SK-N-SH treated with all-trans-retinoic acid at 6 μM for 48 hours (cell line): ENCODE results near the gene CDKN2AIPNL.

Source experiments
- ATAC-seq: fragments of 200-7000 bp; cut with Tn5 transposase; 3 replicates; pipeline ENCODE4 v1.9.1; 2020; ENCODE audit warnings: mild to moderate bottlenecking, moderate library complexity
- ARNTL ChIP-seq: fragments of 450-650 bp; formaldehyde crosslinking; IDR thresholded peaks from 2 replicates; pipeline ENCODE4 v1.5.0; 2020; ENCODE audit warnings: low read depth, mild to moderate bottlenecking, moderate library complexity, borderline replicate concordance
- CSDC2 ChIP-seq: fragments of 250-450 bp; sonication (Bioruptor Pico); IDR thresholded peaks from 2 replicates; pipeline ENCODE4 v1.5.0; 2020; ENCODE audit warnings: mild to moderate bottlenecking, moderate library complexity
- ISL1 ChIP-seq: fragments of 250-450 bp; sonication (Bioruptor Pico); IDR thresholded peaks from 2 replicates; pipeline ENCODE4 v2.1.2; 2022; ENCODE audit warnings: mild to moderate bottlenecking, moderate library complexity
- OSR1 ChIP-seq: fragments of 250-450 bp; sonication (Bioruptor Pico); IDR thresholded peaks from 2 replicates; pipeline ENCODE4 v1.8.0; 2022; ENCODE audit warnings: moderate library complexity, mild to moderate bottlenecking, inconsistent platforms
- RARB ChIP-seq: fragments of 250-450 bp; sonication (Bioruptor Pico); IDR thresholded peaks from 2 replicates; pipeline ENCODE4 v1.8.0; 2021; ENCODE audit warnings: mild to moderate bottlenecking, moderate library complexity
- SNAI2 ChIP-seq: fragments of 250-450 bp; sonication (Bioruptor Pico); IDR thresholded peaks from 2 replicates; pipeline ENCODE4 v1.5.0; 2020; ENCODE audit warnings: mild to moderate bottlenecking, moderate library complexity
- TCF4 ChIP-seq: fragments of 250-450 bp; sonication (Bioruptor Pico); IDR thresholded peaks from 2 replicates; pipeline ENCODE4 v1.8.0; 2021; ENCODE audit warnings: mild to moderate bottlenecking, moderate library complexity, borderline replicate concordance
- TOX ChIP-seq: fragments of 250-450 bp; sonication (Bioruptor Pico); IDR thresholded peaks from 2 replicates; pipeline ENCODE4 v1.8.0; 2021; ENCODE audit warnings: mild to moderate bottlenecking, moderate library complexity, borderline replicate concordance
- ZC3H10 ChIP-seq: fragments of 250-450 bp; sonication (Bioruptor Pico); IDR thresholded peaks from 2 replicates; pipeline ENCODE4 v1.5.1; 2021; ENCODE audit warnings: mild to moderate bottlenecking, moderate library complexity
- ZFP3 ChIP-seq: fragments of 250-450 bp; sonication (Bioruptor Pico); IDR thresholded peaks from 2 replicates; pipeline ENCODE4 v1.5.0; 2020; ENCODE audit warnings: mild to moderate bottlenecking, moderate library complexity
- ZFP30 ChIP-seq: fragments of 450-650 bp; formaldehyde crosslinking; IDR thresholded peaks from 2 replicates; pipeline ENCODE4 v1.5.0; 2022; ENCODE audit warnings: mild to moderate bottlenecking, moderate library complexity
- ZNF565 ChIP-seq: fragments of 450-650 bp; formaldehyde crosslinking; conservative IDR thresholded peaks from 2 replicates; pipeline ENCODE4 v1.5.0; 2020; ENCODE audit warnings: low read depth, mild to moderate bottlenecking, moderate library complexity
- ZNF8 ChIP-seq: fragments of 450-650 bp; formaldehyde crosslinking; IDR thresholded peaks from 2 replicates; pipeline ENCODE4 v1.5.0; 2020; ENCODE audit warnings: mild to moderate bottlenecking, moderate library complexity
- TF ChIP-seq, protein P1 (sequence below): fragments of 250-450 bp; sonication (Bioruptor Pico); IDR thresholded peaks from 2 replicates; pipeline ENCODE4 v1.8.0; 2021; ENCODE audit warnings: low read depth, mild to moderate bottlenecking, moderate library complexity, borderline replicate concordance
- TF ChIP-seq, protein P2 (sequence below): fragments of 250-450 bp; sonication (Bioruptor Pico); IDR thresholded peaks from 2 replicates; pipeline ENCODE4 v1.5.1; 2021; ENCODE audit warnings: mild to moderate bottlenecking, moderate library complexity

CDKN2AIPNL gene

DNA sequence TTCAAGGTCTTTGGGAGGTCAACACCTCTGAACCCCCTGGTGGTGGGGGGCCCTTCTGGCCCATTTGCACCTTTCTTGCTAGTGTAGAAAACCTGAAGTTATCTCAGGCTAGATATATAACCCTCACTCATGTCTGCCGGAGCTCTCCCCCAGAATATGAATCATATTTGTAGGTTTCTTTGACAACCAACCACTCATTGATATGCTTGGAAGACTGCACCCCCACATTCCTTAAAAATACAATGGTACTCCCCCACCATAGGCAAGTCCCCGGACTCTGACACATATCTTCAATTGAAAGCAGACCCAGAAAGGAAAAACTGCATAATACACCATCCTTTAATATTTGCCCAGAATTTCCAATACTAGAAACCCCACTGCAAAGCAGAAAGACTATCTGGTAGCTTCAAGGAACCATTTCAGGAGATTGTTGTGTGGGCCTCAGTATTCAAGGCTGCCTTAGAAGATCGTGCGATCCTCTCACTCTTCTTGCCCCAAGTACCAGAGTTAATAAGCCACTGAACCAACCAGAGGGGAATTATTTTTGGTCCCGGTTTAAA lies 41.3 kb downstream of the CDKN2AIPNL start (continued):
- TF ChIP-seq, protein P1, sequence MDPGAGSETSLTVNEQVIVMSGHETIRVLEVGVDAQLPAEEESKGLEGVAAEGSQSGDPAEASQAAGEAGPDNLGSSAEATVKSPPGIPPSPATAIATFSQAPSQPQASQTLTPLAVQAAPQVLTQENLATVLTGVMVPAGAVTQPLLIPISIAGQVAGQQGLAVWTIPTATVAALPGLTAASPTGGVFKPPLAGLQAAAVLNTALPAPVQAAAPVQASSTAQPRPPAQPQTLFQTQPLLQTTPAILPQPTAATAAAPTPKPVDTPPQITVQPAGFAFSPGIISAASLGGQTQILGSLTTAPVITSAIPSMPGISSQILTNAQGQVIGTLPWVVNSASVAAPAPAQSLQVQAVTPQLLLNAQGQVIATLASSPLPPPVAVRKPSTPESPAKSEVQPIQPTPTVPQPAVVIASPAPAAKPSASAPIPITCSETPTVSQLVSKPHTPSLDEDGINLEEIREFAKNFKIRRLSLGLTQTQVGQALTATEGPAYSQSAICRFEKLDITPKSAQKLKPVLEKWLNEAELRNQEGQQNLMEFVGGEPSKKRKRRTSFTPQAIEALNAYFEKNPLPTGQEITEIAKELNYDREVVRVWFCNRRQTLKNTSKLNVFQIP = no peak

- TF ChIP-seq CSDC2 (CRISPR knock-in tag) = no peak
- no peak for TF ChIP-seq TCF4 (CRISPR knock-in tag)
- TF ChIP-seq ZNF8 (CRISPR knock-in tag) = no peak
- TF ChIP-seq TOX (CRISPR knock-in tag) = no peak
- no peak for TF ChIP-seq ARNTL (CRISPR knock-in tag)
- no peak for TF ChIP-seq ISL1 (CRISPR knock-in tag)
- TF ChIP-seq, protein P2, sequence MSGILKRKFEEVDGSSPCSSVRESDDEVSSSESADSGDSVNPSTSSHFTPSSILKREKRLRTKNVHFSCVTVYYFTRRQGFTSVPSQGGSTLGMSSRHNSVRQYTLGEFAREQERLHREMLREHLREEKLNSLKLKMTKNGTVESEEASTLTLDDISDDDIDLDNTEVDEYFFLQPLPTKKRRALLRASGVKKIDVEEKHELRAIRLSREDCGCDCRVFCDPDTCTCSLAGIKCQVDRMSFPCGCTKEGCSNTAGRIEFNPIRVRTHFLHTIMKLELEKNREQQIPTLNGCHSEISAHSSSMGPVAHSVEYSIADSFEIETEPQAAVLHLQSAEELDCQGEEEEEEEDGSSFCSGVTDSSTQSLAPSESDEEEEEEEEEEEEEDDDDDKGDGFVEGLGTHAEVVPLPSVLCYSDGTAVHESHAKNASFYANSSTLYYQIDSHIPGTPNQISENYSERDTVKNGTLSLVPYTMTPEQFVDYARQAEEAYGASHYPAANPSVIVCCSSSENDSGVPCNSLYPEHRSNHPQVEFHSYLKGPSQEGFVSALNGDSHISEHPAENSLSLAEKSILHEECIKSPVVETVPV (CRISPR knock-in tag) = no peak
- TF ChIP-seq ZC3H10 = no peak
- TF ChIP-seq ZNF565 (CRISPR knock-in tag) = no peak
- TF ChIP-seq, all 23 proteins: peak for 0
- ATAC-seq = no peak
Measured at GRCh38 chr5:134365604-134366003, 46.1 kb downstream of the CDKN2AIPNL start.

GRCh38 chr5:134355681-134356080 lies 56.0 kb downstream of the CDKN2AIPNL start:
- TF ChIP-seq ZNF565 (CRISPR knock-in tag) (no peak), RARB (CRISPR knock-in tag) (no peak), ZFP3 (CRISPR knock-in tag) (no peak), ARNTL (CRISPR knock-in tag) (no peak), ISL1 (CRISPR knock-in tag) (no peak), OSR1 (no peak), ZFP30 (CRISPR knock-in tag) (no peak), TOX (CRISPR knock-in tag) (no peak), SNAI2 (CRISPR knock-in tag) (no peak), ZC3H10 (no peak)
- no peak for ATAC-seq
